GM21825 (cell line): ENCODE results near the gene AKAP11.

ENCODE experiments used
- ATAC-seq: cut with Tn5 transposase; IDR thresholded peaks from one replicate; pipeline ENCODE4 v1.9.1; 2021; ENCODE audit warnings: mild to moderate bottlenecking, moderate library complexity; ENCODE audit not compliant: unreplicated experiment

The AKAP11 gene

GRCh38 chr13:42274386-42275097 is 2.6 kb downstream of the AKAP11 start:
- no peak for ATAC-seq

- peak; percentile 33 for ATAC-seq
These were observed 3.1 kb downstream of the AKAP11 start for GRCh38 chr13:42275098-42275471.

- no peak for ATAC-seq
These were observed 3.6 kb downstream of the AKAP11 start for GRCh38 chr13:42275506-42275905.

- ATAC-seq: no peak
These were observed 4.7 kb downstream of the AKAP11 start for GRCh38 chr13:42276683-42277082.

GRCh38 chr13:42277618-42278276 is 5.8 kb downstream of the AKAP11 start:
- ATAC-seq: no peak

GRCh38 chr13:42279080-42279479 is 7.1 kb downstream of the AKAP11 start:
- no peak for ATAC-seq

GRCh38 chr13:42279986-42280385 is 8.0 kb downstream of the AKAP11 start:
- ATAC-seq: no peak

- ATAC-seq: no peak
These were observed 8.6 kb downstream of the AKAP11 start for GRCh38 chr13:42280537-42280936.

GRCh38 chr13:42283574-42283973 is 11.6 kb downstream of the AKAP11 start:
- no peak for ATAC-seq

- no peak for ATAC-seq
These were observed 12.1 kb downstream of the AKAP11 start for GRCh38 chr13:42284068-42284467.

GRCh38 chr13:42298392-42298791 is 26.4 kb downstream of the AKAP11 start:
- ATAC-seq: no peak

GRCh38 chr13:42305503-42305902 is 33.6 kb downstream of the AKAP11 start:
- ATAC-seq: no peak

- no peak for ATAC-seq
These were observed 35.5 kb downstream of the AKAP11 start for GRCh38 chr13:42307461-42307860.

- ATAC-seq: no peak
These were observed 41.0 kb downstream of the AKAP11 start for GRCh38 chr13:42312817-42313431.

- ATAC-seq: no peak
These were observed 46.6 kb downstream of the AKAP11 start for GRCh38 chr13:42318570-42318969.

GRCh38 chr13:42320375-42320787 is 48.4 kb downstream of the AKAP11 start:
- no peak for ATAC-seq

GRCh38 chr13:42322806-42323205 is 50.9 kb downstream of the AKAP11 start:
- no peak for ATAC-seq

GRCh38 chr13:42324704-42325103 is 52.8 kb downstream of the AKAP11 start:
- ATAC-seq: no peak

- no peak for ATAC-seq
These were observed 55.8 kb downstream of the AKAP11 start for GRCh38 chr13:42327725-42328124.

- peak; percentile 57 for ATAC-seq
These were observed 56.7 kb downstream of the AKAP11 start for GRCh38 chr13:42328672-42329071.

GRCh38 chr13:42329239-42329638 is 57.3 kb downstream of the AKAP11 start:
- no peak for ATAC-seq

GRCh38 chr13:42331009-42331408 is 59.1 kb downstream of the AKAP11 start:
- no peak for ATAC-seq
